ENCODE results near the gene TEKT3.

DNA sequence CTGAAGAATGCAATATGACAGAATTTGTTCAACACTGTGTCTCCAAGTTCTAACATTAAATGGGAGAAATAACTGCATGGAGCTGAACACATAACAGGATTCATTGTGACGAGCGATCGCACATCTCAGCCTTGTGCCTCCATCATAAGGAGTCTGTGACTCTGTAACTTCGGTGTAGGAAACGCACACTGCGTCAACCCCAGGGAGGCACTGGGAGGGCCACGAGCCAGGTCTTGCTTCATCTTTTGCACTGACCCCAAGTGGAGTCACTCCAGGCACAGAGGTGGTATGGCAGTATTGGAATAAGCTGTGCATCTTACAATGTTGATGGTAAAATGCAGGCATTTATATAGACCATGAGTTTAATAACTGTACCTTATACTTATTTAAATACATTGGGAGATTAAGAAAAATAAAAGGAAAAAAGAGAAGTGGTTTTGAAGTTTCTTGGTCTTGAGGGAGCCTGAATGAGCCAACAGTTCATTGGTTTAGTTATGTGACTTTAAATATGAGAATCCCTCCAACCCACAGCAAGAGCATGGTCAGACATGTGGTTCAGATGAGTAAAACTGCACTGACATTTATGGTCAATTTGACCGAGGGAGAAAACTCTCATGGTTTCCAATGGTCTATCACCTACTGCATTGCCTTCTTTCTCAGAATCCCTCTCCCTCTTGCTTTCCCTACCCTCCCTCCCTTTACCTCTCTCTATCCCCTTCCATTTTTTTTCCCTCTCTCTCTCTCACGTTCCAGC is 70.6 kb downstream of the TEKT3 start:
- TF ChIP-seq, protein P1, sequence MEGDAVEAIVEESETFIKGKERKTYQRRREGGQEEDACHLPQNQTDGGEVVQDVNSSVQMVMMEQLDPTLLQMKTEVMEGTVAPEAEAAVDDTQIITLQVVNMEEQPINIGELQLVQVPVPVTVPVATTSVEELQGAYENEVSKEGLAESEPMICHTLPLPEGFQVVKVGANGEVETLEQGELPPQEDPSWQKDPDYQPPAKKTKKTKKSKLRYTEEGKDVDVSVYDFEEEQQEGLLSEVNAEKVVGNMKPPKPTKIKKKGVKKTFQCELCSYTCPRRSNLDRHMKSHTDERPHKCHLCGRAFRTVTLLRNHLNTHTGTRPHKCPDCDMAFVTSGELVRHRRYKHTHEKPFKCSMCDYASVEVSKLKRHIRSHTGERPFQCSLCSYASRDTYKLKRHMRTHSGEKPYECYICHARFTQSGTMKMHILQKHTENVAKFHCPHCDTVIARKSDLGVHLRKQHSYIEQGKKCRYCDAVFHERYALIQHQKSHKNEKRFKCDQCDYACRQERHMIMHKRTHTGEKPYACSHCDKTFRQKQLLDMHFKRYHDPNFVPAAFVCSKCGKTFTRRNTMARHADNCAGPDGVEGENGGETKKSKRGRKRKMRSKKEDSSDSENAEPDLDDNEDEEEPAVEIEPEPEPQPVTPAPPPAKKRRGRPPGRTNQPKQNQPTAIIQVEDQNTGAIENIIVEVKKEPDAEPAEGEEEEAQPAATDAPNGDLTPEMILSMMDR (IDR thresholded peaks at IDR 0.05), result no peak
- no peak for TF ChIP-seq ZFX (IDR thresholded peaks at IDR 0.05; ENCODE audit: borderline replicate concordance)
